Muscle layer of duodenum (tissue), 2 donors: Measurements from ENCODE around the gene NPHS2.

Experiments
- H3K27ac ChIP-seq: one replicate; pipeline ENCODE4 v1.7.0; 2013; ENCODE audit warnings: mild to moderate bottlenecking, low read length
- H3K27me3 ChIP-seq: one replicate; pipeline ENCODE4 v1.7.0; 2013; ENCODE audit warnings: low read depth, mild to moderate bottlenecking, control low read depth, low read length
- H3K36me3 ChIP-seq, 2 donors: one replicate each; pipeline ENCODE4 v1.7.0; 2013; ENCODE audit warnings: low read length in 2 of 2, control low read depth in 1 of 2, mild to moderate bottlenecking in 1 of 2; ENCODE audit not compliant: insufficient read depth in 2 of 2, control insufficient read depth in 1 of 2
- H3K4me1 ChIP-seq, 2 donors: one replicate each; pipeline ENCODE4 v1.7.0; 2013; ENCODE audit warnings: low read length in 2 of 2, mild to moderate bottlenecking in 2 of 2, control low read depth in 1 of 2, moderate library complexity in 1 of 2; ENCODE audit not compliant: insufficient read depth in 2 of 2, control insufficient read depth in 1 of 2
- H3K4me3 ChIP-seq, 2 donors: one replicate each; pipeline ENCODE4 v1.7.0; 2013; ENCODE audit warnings: low read length in 2 of 2, low read depth in 1 of 2, mild to moderate bottlenecking in 1 of 2
- H3K9me3 ChIP-seq, 2 donors: one replicate each; pipeline ENCODE4 v1.7.0; 2013; ENCODE audit warnings: low read length in 2 of 2, control low read depth in 1 of 2, mild to moderate bottlenecking in 1 of 2; ENCODE audit not compliant: control insufficient read depth in 1 of 2
- donor health status: healthy.

The NPHS2 gene

GRCh38 chr1:179575497-179576314, at the start of gene NPHS2:
Gene NPHS2 (minus strand): TSS chr1:179575948. CDS start chr1:179575864, 84 bp downstream.
- H3K36me3 ChIP-seq: no peaks in the 10 kb centered on the region
- H3K4me3 ChIP-seq: peak within 1 kb of the TSS in 1 of 2 donors; percentile 30
- no peak within 1 kb of the TSS for H3K27ac ChIP-seq
- H3K9me3 ChIP-seq: no peaks in the 10 kb centered on the region
- peaks cover 0 to 9% of the 10 kb centered on the region in 2 donors for H3K4me1 ChIP-seq
- no peaks in the 10 kb centered on the region for H3K27me3 ChIP-seq

- Histone ChIP-seq H3K27me3 (no peaks in the 10 kb centered on the region), H3K4me3 (no peak overlapping the region), H3K36me3 (no peaks in the 10 kb centered on the region), H3K4me1 (no peaks in the 10 kb centered on the region), H3K27ac (no peak overlapping the region), H3K9me3 (no peaks in the 10 kb centered on the region)
Observed at GRCh38 chr1:179612361-179612760, 36.6 kb upstream of the NPHS2 start.

DNA sequence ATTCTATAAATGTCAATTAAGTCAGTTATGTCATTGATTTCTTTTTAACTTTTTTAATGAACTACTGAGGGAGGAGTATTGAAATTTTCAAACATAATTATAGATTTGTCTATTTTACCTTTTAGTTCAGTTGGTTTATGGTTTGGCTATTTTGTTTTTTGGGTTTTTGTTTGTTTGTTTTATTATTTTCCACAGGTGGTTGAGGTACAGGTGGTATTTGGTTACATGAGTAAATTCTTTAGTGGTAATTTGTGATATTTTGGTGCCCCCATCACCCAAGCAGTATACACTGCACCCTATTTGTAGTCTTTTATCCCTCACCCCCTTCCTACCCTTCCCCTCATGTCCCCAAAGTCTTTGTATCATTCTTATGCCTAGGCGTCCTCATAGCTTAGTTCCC, 25.3 kb upstream of the NPHS2 start:
- H3K9me3 ChIP-seq: peaks cover 0 to 5% of the 10 kb centered on the region in 2 donors
- no peak overlapping the region for H3K4me3 ChIP-seq
- no peaks in the 10 kb centered on the region for H3K36me3 ChIP-seq
- H3K4me1 ChIP-seq: no peaks in the 10 kb centered on the region
- H3K27ac ChIP-seq: no peak overlapping the region
- H3K27me3 ChIP-seq: no peaks in the 10 kb centered on the region

DNA sequence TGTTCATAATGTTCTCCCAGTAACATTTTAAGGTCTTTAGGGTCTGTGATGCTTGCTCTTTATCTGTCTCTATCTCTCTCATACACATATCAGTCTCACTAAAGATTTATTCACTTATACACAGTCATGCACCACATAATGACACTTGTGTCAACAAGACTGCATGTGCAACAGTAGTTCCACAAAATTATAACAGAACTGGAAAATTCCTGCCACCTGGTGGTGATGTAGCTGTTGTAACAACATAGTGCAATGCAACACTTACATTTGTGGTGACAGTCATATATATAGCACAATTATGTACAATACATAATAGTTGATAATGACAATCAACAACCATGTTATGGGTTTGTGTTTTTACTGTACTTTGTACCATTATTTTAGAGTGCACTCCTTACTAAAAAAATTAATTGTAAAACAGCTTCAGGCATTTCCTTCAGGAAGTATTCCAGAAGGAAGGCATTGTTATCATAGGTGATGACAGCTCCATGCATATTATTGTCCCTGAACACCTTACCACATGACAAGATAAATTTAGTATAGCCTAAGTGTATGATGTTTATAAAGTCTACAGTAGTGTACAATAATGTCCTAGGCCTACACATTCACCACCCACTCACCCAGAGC, 24.0 kb upstream of the NPHS2 start:
- H3K27me3 ChIP-seq: no peaks in the 10 kb centered on the region
- no peaks in the 10 kb centered on the region for H3K9me3 ChIP-seq
- no peak overlapping the region for H3K4me3 ChIP-seq
- H3K36me3 ChIP-seq: no peaks in the 10 kb centered on the region
- H3K4me1 ChIP-seq: no peaks in the 10 kb centered on the region
- no peak overlapping the region for H3K27ac ChIP-seq

- Histone ChIP-seq H3K4me1 (no peaks in the 10 kb centered on the region), H3K4me3 (no peak overlapping the region), H3K27me3 (peaks cover under 1% of the 10 kb centered on the region), H3K9me3 (no peaks in the 10 kb centered on the region), H3K27ac (no peak overlapping the region), H3K36me3 (no peaks in the 10 kb centered on the region)
Observed at GRCh38 chr1:179598631-179599030, 22.9 kb upstream of the NPHS2 start.

- Histone ChIP-seq H3K9me3 (no peaks in the 10 kb centered on the region), H3K36me3 (no peaks in the 10 kb centered on the region), H3K4me1 (peaks cover 0 to 8% of the 10 kb centered on the region in 2 donors), H3K27ac (no peak within 1 kb of the TSS), H3K4me3 (peak within 1 kb of the TSS in 1 of 2 donors; percentile 55), H3K27me3 (peaks cover 12% of the 10 kb centered on the region)
Observed at GRCh38 chr1:179591592-179592580, 16.1 kb upstream of the NPHS2 start, which contains the start of gene TDRD5. Gene TDRD5 (plus strand): TSS chr1:179591832. CDS start chr1:179592616, 784 bp downstream.

GRCh38 chr1:179591253-179591591, 15.5 kb upstream of the NPHS2 start:
- Histone ChIP-seq H3K4me1 (peaks cover 0 to 11% of the 10 kb centered on the region in 2 donors), H3K9me3 (no peaks in the 10 kb centered on the region), H3K27me3 (peaks cover 12% of the 10 kb centered on the region), H3K4me3 (peak overlapping the region in 1 of 2 donors; percentile 55), H3K36me3 (no peaks in the 10 kb centered on the region), H3K27ac (no peak overlapping the region)

GRCh38 chr1:179590671-179591070, 14.9 kb upstream of the NPHS2 start:
- Histone ChIP-seq H3K27me3 (peaks cover 12% of the 10 kb centered on the region), H3K9me3 (no peaks in the 10 kb centered on the region), H3K27ac (no peak overlapping the region), H3K4me1 (peaks cover 0 to 14% of the 10 kb centered on the region in 2 donors), H3K36me3 (no peaks in the 10 kb centered on the region), H3K4me3 (no peak overlapping the region)

DNA sequence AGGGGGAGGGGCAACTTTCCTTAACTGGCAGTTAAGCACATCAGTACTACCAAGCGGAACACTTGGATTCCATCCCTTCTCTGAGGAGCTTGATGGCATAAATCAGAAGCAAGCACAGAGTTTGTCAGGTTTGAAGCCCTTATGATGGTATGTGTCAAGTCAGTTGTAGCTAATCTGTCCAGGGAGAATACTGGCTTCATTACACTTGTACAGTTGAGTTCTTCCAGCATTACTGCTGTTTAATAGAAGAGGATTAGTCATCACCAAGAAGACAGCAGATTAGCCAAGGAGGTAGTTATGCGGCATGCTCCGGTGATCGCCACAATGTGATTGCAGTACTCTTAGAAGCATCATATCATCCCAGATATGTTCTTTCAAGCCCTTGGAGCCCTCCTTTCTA, 13.8 kb upstream of the NPHS2 start:
- peaks cover 12% of the 10 kb centered on the region for H3K27me3 ChIP-seq
- H3K4me1 ChIP-seq: peaks cover 0 to 14% of the 10 kb centered on the region in 2 donors
- H3K36me3 ChIP-seq: no peaks in the 10 kb centered on the region
- H3K27ac ChIP-seq: no peak overlapping the region
- H3K4me3 ChIP-seq: no peak overlapping the region
- no peaks in the 10 kb centered on the region for H3K9me3 ChIP-seq

- H3K27ac ChIP-seq: no peak overlapping the region
- H3K9me3 ChIP-seq: no peaks in the 10 kb centered on the region
- H3K36me3 ChIP-seq: no peaks in the 10 kb centered on the region
- peaks cover 10% of the 10 kb centered on the region for H3K27me3 ChIP-seq
- H3K4me1 ChIP-seq: peaks cover 0 to 14% of the 10 kb centered on the region in 2 donors
- no peak overlapping the region for H3K4me3 ChIP-seq
Observed at GRCh38 chr1:179588425-179589024, 12.8 kb upstream of the NPHS2 start.
